Transverse colon (tissue), 4 donors: ENCODE results near the gene DCLK2. TPM values are rescaled to one million over a fixed set of nuclear protein-coding genes. Genes with fewer than 3 reads are reported as not detected.

Source experiments
- DNase-seq: peaks from one replicate; pipeline ENCODE4 v3.0.0-alpha.2; 2019
- H3K27ac ChIP-seq, 4 donors: fragments of 200-600 bp; sonication (generic); 2 replicates each; pipeline ENCODE4 v1.5.1; 2016 to 2018; ENCODE audit warnings: inconsistent platforms in 4 of 4
- H3K27me3 ChIP-seq: fragments of 200-600 bp; sonication (generic); 2 replicates; pipeline ENCODE4 v1.5.1; 2017; ENCODE audit warnings: inconsistent platforms
- H3K36me3 ChIP-seq, 4 donors: fragments of 200-600 bp; sonication (generic); 2 replicates each; pipeline ENCODE4 v1.5.1; 2017 to 2019; ENCODE audit warnings: inconsistent platforms in 4 of 4
- H3K4me1 ChIP-seq, 4 donors: fragments of 200-600 bp; sonication (generic); 2 replicates each; pipeline ENCODE4 v1.5.1; 2017 to 2020; ENCODE audit warnings: inconsistent platforms in 4 of 4
- H3K4me3 ChIP-seq, 4 donors: fragments of 200-600 bp; sonication (generic); 1 replicate in 1 of 4; 2 replicates in 3 of 4; pipeline versions ENCODE4 v1.5.1 to v1.6.1; 2017 to 2019; ENCODE audit warnings: inconsistent platforms in 4 of 4
- H3K9me3 ChIP-seq, 2 donors: fragments of 200-600 bp; sonication (generic); 2 replicates each; pipeline ENCODE4 v1.5.1; 2017 to 2019; ENCODE audit warnings: inconsistent platforms in 2 of 2
- EP300 ChIP-seq: sonication (generic); formaldehyde crosslinking; IDR thresholded peaks from one replicate; pipeline ENCODE4 v1.6.1; 2017; ENCODE audit warnings: antibody characterized with exemption, low read depth
- POLR2A ChIP-seq: fragments of 450-650 bp; IDR thresholded peaks from one replicate; pipeline ENCODE4 v1.6.1; 2016; ENCODE audit warnings: antibody characterized with exemption, mild to moderate bottlenecking, moderate library complexity
- POLR2AphosphoS5 ChIP-seq, 3 donors: sonication (generic); formaldehyde crosslinking; IDR thresholded peaks; one replicate each; pipeline ENCODE4 v1.6.1; 2016; ENCODE audit warnings: antibody characterized with exemption in 3 of 3
- WGBS, 2 donors: methylation state at CpG; one replicate each; pipeline ENCODE4 v1.1.5; 2018; ENCODE audit warnings: low coverage in 1 of 2; 5-methylcytosine and 5-hydroxymethylcytosine counted together
- in situ Hi-C, 4 donors: fragments of 200-750 bp; cut with MboI; loops; one replicate each; pipeline versions ENCODE4 v1.15.0 to v1.15.1; 2017; ENCODE audit warnings: low sequenced_read_pairs in 3 of 4, low pct_ligation_motif_present in 1 of 4, low pct_unique_long_range_greater_than_20kb in 1 of 4
- intact Hi-C: fragments of 100-400 bp; cut with DNase I; formaldehyde crosslinking; loops from one replicate; pipeline ENCODE4 v1.15.1; 2023; ENCODE audit warnings: low total_unique reads
- total RNA-seq, 4 donors: library from RNA; depleted of rRNA; stranded (reverse); fragments of >200 nt; gene quantifications; one replicate each; pipeline ENCODE4 v1.1.0, GENCODE V29; 2016
- TF ChIP-seq, protein P1 (sequence below), 5 experiments: fragments of 200-600 bp in 3 of 5; fragments of 450-650 bp in 2 of 5; sonication (generic) in 3 of 5; IDR thresholded peaks; 1 replicate in 2 of 5; 2 replicates in 3 of 5; pipeline ENCODE4 v1.5.1; 2016 to 2017; ENCODE audit warnings: antibody characterized with exemption in 5 of 5, inconsistent platforms in 3 of 5, mild to moderate bottlenecking in 2 of 5, moderate library complexity in 1 of 5

Gene DCLK2
- total RNA-seq, 4 donors from 2014 or later = 3.3 to 19.5 (median 7.5) TPM

DNA sequence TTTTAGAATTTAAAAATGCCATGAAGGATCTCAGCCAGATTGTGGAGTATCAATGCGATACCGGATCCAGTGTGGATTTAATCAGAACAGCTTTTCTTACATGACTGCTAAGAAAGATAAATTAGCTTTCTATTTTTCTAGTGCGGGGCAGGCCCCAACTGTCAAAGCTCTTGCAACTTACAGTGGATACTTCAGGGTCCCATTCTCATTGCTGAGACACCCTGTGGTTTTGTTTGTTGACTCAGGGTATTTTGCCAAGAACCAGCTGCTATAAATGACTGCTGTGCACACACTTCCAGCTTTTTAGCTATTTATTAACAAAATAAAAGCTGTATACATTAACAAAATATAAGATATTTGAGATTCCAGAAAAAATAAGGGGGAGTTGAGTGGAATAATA lies 166.4 kb downstream of the DCLK2 start:
- no peak for TF ChIP-seq POLR2A
- TF ChIP-seq EP300 = no peak
- TF ChIP-seq POLR2AphosphoS5 (IDR thresholded peaks at IDR 0.05) = no peak
- TF ChIP-seq, protein P1, sequence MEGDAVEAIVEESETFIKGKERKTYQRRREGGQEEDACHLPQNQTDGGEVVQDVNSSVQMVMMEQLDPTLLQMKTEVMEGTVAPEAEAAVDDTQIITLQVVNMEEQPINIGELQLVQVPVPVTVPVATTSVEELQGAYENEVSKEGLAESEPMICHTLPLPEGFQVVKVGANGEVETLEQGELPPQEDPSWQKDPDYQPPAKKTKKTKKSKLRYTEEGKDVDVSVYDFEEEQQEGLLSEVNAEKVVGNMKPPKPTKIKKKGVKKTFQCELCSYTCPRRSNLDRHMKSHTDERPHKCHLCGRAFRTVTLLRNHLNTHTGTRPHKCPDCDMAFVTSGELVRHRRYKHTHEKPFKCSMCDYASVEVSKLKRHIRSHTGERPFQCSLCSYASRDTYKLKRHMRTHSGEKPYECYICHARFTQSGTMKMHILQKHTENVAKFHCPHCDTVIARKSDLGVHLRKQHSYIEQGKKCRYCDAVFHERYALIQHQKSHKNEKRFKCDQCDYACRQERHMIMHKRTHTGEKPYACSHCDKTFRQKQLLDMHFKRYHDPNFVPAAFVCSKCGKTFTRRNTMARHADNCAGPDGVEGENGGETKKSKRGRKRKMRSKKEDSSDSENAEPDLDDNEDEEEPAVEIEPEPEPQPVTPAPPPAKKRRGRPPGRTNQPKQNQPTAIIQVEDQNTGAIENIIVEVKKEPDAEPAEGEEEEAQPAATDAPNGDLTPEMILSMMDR (IDR thresholded peaks at IDR 0.05) = no peak
- WGBS, 2 donors = 20 to 46% methylated on average over 1 to 3 of the region's 3 CpGs
- intact Hi-C loops = loop anchor here (10.0 kb wide), 1 partner anchor 250 kb away; no protein-coding TSS in a partner anchor

DNA sequence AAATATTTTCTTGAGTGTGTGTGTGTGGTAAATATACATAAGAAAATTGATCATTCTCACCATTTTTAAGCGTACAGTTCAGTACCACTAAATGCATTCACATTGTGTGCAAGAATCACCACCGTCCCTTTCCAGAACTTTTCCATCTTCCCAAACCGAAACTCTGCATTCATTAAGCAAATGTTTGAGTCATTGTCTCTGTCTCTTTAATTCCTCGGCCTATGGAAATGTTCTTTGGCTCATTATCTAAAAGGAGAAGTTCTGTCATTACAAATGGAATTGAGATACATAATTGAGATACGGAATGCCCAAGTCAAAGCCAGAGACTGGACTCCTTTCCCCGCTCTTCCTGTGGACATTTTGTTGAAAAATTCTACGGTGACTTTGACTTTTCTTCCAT lies 168.9 kb downstream of the DCLK2 start:
- H3K4me3 ChIP-seq = no peak overlapping the region
- H3K9me3 ChIP-seq = no peaks in the 10 kb centered on the region
- 82 to 92% methylated on average over 6 to 7 of the region's 7 CpGs for WGBS, 2 donors
- intact Hi-C loops (loop anchor here (10.0 kb wide), 1 partner anchor 252 kb away; no protein-coding TSS in a partner anchor), in situ Hi-C loops (loop anchor here in 2 of 4 donors (10.0 kb wide), 1 partner anchor 242 kb away; no protein-coding TSS in a partner anchor)
- peaks cover 0 to 10% (median 2%) of the 10 kb centered on the region in 4 donors for H3K4me1 ChIP-seq
- DNase-seq = no peak
- H3K36me3 ChIP-seq = no peaks in the 10 kb centered on the region
- TF ChIP-seq, protein P1 (IDR thresholded peaks at IDR 0.05) = no peak
- TF ChIP-seq EP300 = no peak
- no peak for TF ChIP-seq POLR2A
- TF ChIP-seq POLR2AphosphoS5 (IDR thresholded peaks at IDR 0.05) = no peak
- H3K27me3 ChIP-seq = no peaks in the 10 kb centered on the region
- H3K27ac ChIP-seq = no peak overlapping the region

More for the DNA sequence above, 166.4 kb downstream of the DCLK2 start:
- no peaks in the 10 kb centered on the region for H3K27me3 ChIP-seq
- peaks cover 0 to 10% (median 2%) of the 10 kb centered on the region in 4 donors for H3K4me1 ChIP-seq
- no peak overlapping the region for H3K4me3 ChIP-seq
- no peak for DNase-seq
- no peaks in the 10 kb centered on the region for H3K36me3 ChIP-seq
- H3K27ac ChIP-seq = no peak overlapping the region
- in situ Hi-C loops = loop anchor here in 2 of 4 donors (10.0 kb wide), 1 partner anchor 240 kb away; no protein-coding TSS in a partner anchor
- H3K9me3 ChIP-seq = no peaks in the 10 kb centered on the region

DNA sequence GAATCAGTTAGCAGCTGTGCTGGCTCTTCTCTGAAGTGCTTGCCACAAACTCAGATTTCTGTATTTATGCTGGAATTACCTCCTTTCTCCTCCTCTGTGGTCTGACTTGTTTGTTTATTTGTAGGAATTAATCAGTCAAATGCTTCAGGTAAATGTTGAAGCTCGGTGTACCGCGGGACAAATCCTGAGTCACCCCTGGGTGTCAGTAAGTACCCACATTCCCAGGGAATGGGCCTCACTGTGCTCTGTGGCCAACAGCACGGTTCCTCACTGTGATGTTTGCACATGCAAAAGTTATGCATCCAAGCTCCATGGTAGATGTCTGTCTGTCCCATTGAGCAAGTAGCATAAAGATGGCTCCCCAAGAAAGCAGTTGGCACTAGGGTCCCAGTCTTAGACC lies 169.9 kb downstream of the DCLK2 start:
- no peak for DNase-seq
- no peak overlapping the region for H3K27ac ChIP-seq
- H3K4me3 ChIP-seq = no peak overlapping the region
- 92% methylated on average over 4 of the region's 4 CpGs; no CpG with 5 or more reads in 1 of the 2 donors for WGBS, 2 donors
- H3K4me1 ChIP-seq = peaks cover 0 to 10% (median 2%) of the 10 kb centered on the region in 4 donors
- no peaks in the 10 kb centered on the region for H3K36me3 ChIP-seq
- no peaks in the 10 kb centered on the region for H3K27me3 ChIP-seq
- intact Hi-C loops (loop anchor here (10.0 kb wide), 1 partner anchor 253 kb away; no protein-coding TSS in a partner anchor), in situ Hi-C loops (loop anchor here in 2 of 4 donors (10.0 kb wide), 1 partner anchor 243 kb away; no protein-coding TSS in a partner anchor)
- TF ChIP-seq POLR2AphosphoS5 (IDR thresholded peaks at IDR 0.05) (no peak), POLR2A (no peak), EP300 (no peak)
- TF ChIP-seq, protein P1 (IDR thresholded peaks at IDR 0.05) = no peak
- no peaks in the 10 kb centered on the region for H3K9me3 ChIP-seq

DNA sequence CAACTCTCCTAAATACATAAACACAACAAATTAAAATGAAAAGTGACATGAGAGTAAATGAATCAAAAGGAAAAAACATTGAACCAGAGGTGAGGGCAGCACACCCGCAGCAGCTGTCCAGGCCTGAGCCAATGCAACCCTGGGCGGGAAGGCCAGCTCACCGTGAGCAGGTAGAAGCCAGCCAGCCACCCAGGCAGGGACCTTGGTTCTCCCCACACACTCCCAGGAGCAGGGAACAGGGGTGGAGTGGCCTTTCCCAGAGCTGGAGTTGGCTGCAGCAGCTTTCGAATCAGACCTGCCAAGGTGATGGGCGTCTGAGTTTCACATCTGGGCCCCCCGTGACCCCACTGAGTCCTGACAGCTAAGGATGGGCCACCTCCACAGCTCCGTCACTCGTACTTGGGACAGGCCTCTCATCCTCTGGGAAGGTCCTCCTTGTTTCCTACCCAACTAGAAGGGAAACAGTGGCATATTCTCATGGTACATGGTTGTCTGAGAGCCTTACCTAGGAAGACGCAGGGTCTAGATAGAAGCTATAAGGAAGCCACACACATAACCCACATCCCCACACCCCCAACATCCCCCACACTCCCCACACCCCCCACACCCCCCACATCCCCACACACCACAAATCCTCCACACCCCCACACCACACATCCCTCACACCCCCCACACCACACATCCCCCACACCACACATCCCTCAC lies 172.2 kb downstream of the DCLK2 start:
- Histone ChIP-seq H3K36me3 (no peaks in the 10 kb centered on the region), H3K27ac (no peak overlapping the region), H3K4me1 (peaks cover 3 to 8% (median 6%) of the 10 kb centered on the region in 4 donors), H3K27me3 (no peaks in the 10 kb centered on the region), H3K9me3 (no peaks in the 10 kb centered on the region), H3K4me3 (no peak overlapping the region)
- WGBS, 2 donors = 64 to 75% methylated on average over 3 to 9 of the region's 9 CpGs
- in situ Hi-C loops (no loop called here), intact Hi-C loops (no loop called here)
- TF ChIP-seq, protein P1 (IDR thresholded peaks at IDR 0.05) = no peak
- TF ChIP-seq EP300 (no peak), POLR2A (no peak)
- DNase-seq = no peak
